Lower leg skin (tissue), 3 donors: ENCODE results near the gene TNFAIP8L1.

Source experiments
- CTCF ChIP-seq, 3 donors: fragments of 450-650 bp; IDR thresholded peaks; one replicate each; pipeline ENCODE4 v1.5.1; 2016; ENCODE audit warnings: antibody characterized with exemption in 3 of 3, mild to moderate bottlenecking in 3 of 3, moderate library complexity in 2 of 3
- POLR2A ChIP-seq, 2 donors: fragments of 450-650 bp; IDR thresholded peaks; one replicate each; pipeline ENCODE4 v1.6.1; 2016 to 2017; ENCODE audit warnings: antibody characterized with exemption in 2 of 2, mild to moderate bottlenecking in 1 of 2, moderate library complexity in 1 of 2

GRCh38 chr19:4598712-4599111 is 40.6 kb upstream of the TNFAIP8L1 start:
- TF ChIP-seq POLR2A (IDR thresholded peaks at IDR 0.05), result no peak
- no peak for TF ChIP-seq CTCF (IDR thresholded peaks at IDR 0.05)
